ENCODE data around the gene TMEM131.

The TMEM131 gene

GRCh38 chr2:97728091-97728731, 267.5 kb downstream of the TMEM131 start:
- Histone ChIP-seq H3K9me3 (ENCODE audit: low read length) (peaks cover 4% of the 10 kb centered on the region), H3K9ac (ENCODE audit: low read length) (no peak overlapping the region), H3K27ac (ENCODE audit: low read depth, low read length) (no peak overlapping the region), H3K36me3 (ENCODE audit: insufficient read depth, low read length) (no peaks in the 10 kb centered on the region), H3K4me1 (ENCODE audit: insufficient read depth, low read length) (no peaks in the 10 kb centered on the region), H3K27me3 (ENCODE audit: control insufficient read depth in 1 of 2, insufficient read depth in 2 of 2, low read length in 2 of 2) (peaks cover 0 to 16% of the 10 kb centered on the region in 2 donors), H3K4me3 (ENCODE audit: low read depth in 1 of 2, low read length in 2 of 2) (no peak overlapping the region)

DNA sequence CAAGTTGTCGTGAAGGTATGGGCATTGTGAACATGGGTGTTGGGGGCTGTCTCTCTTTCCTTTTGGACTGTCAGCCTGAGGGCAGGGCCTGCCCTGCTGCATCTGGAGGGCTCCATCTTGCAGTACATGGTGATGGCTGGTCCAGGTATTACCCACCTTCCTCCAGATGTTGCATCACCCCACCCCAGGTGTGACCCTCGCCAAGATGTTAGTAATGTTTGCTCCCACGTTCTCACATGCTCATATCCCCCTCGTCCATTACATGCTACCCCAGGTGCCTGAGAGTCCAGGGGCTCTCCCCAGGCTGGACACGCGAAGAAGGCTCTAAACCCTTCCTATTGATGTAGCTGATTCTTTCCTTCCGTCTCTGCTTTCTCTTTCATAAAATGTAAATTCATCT, 268.5 kb downstream of the TMEM131 start:
- H3K4me1 ChIP-seq (ENCODE audit: insufficient read depth, low read length): no peaks in the 10 kb centered on the region
- H3K9ac ChIP-seq (ENCODE audit: low read length): no peak overlapping the region
- peaks cover 0 to 16% of the 10 kb centered on the region in 2 donors for H3K27me3 ChIP-seq (ENCODE audit: control insufficient read depth in 1 of 2, insufficient read depth in 2 of 2, low read length in 2 of 2)
- no peaks in the 10 kb centered on the region for H3K36me3 ChIP-seq (ENCODE audit: insufficient read depth, low read length)
- no peak overlapping the region for H3K4me3 ChIP-seq (ENCODE audit: low read depth in 1 of 2, low read length in 2 of 2)
- no peak overlapping the region for H3K27ac ChIP-seq (ENCODE audit: low read depth, low read length)
- H3K9me3 ChIP-seq (ENCODE audit: low read length): peaks cover 4% of the 10 kb centered on the region

- Histone ChIP-seq H3K27me3 (ENCODE audit: control insufficient read depth in 1 of 2, insufficient read depth in 2 of 2, low read length in 2 of 2) (peaks cover 0 to 16% of the 10 kb centered on the region in 2 donors), H3K27ac (ENCODE audit: low read depth, low read length) (no peak overlapping the region), H3K9ac (ENCODE audit: low read length) (no peak overlapping the region), H3K9me3 (ENCODE audit: low read length) (peaks cover 4% of the 10 kb centered on the region), H3K4me3 (ENCODE audit: low read depth in 1 of 2, low read length in 2 of 2) (no peak overlapping the region), H3K36me3 (ENCODE audit: insufficient read depth, low read length) (no peaks in the 10 kb centered on the region), H3K4me1 (ENCODE audit: insufficient read depth, low read length) (no peaks in the 10 kb centered on the region)
Observed at GRCh38 chr2:97726261-97727064, 269.3 kb downstream of the TMEM131 start.

DNA sequence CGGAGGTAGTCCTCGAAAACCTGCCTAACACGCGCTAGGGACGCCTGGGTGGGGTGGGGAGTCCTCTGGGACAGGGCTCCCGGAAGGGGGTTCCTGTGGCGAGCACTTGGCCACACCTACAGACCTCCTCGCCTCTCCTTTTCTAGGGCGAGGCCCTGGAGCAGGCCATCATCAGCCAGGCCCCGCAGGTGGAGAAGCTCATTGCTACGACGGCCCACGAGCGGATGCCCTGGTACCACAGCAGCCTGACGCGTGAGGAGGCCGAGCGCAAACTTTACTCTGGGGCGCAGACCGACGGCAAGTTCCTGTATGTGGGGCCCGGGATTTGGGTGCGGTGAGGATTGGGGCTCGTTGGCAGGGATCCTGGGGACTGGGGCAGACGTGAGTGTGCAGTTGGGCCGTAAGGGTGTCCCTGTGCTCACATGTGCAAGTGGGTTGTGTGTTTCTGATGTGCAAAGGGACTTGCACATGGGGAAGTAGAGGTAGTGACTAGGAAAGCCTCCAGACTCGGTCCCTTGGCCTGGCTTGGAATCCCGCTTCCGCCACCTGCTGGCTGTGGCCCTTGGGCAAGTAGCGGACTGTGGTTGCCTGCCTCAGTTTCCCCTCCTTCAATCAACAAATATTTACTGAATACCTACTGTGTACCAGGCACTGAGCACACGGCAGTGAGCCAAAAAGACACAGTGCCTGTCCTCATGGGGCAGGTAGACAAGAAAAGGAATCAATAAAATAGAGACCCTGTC, 270.6 kb downstream of the TMEM131 start:
- Histone ChIP-seq H3K27ac (ENCODE audit: low read depth, low read length) (no peak overlapping the region), H3K36me3 (ENCODE audit: insufficient read depth, low read length) (no peaks in the 10 kb centered on the region), H3K4me1 (ENCODE audit: insufficient read depth, low read length) (no peaks in the 10 kb centered on the region), H3K9ac (ENCODE audit: low read length) (no peak overlapping the region), H3K27me3 (ENCODE audit: control insufficient read depth in 1 of 2, insufficient read depth in 2 of 2, low read length in 2 of 2) (peaks cover 0 to 16% of the 10 kb centered on the region in 2 donors), H3K9me3 (ENCODE audit: low read length) (peaks cover 2% of the 10 kb centered on the region), H3K4me3 (ENCODE audit: low read depth in 1 of 2, low read length in 2 of 2) (no peak overlapping the region)

DNA sequence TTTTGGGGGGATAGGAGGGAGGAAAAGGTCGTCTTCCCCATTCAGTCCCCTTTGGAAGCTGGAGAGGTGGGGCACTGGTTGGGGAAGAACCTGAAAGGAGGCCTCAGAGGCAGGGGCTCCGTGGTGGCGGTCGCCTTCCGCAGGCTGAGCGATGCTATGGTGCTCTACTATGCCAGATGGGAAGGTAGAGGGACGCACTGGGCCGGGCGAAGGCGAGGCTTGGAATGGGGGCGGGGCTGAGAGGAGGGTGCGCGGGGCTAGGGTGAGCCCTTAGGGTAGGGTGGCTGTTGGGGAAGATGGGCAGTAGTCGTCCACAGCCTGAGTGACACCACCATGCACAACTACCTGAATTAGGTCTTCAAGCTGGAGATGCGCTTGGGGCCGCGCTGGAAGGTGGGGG, 271.2 kb downstream of the TMEM131 start:
- H3K4me1 ChIP-seq (ENCODE audit: insufficient read depth, low read length): no peaks in the 10 kb centered on the region
- H3K4me3 ChIP-seq (ENCODE audit: low read depth in 1 of 2, low read length in 2 of 2): no peak overlapping the region
- peaks cover 0 to 16% of the 10 kb centered on the region in 2 donors for H3K27me3 ChIP-seq (ENCODE audit: control insufficient read depth in 1 of 2, insufficient read depth in 2 of 2, low read length in 2 of 2)
- H3K36me3 ChIP-seq (ENCODE audit: insufficient read depth, low read length): no peaks in the 10 kb centered on the region
- H3K27ac ChIP-seq (ENCODE audit: low read depth, low read length): no peak overlapping the region
- H3K9ac ChIP-seq (ENCODE audit: low read length): no peak overlapping the region
- no peaks in the 10 kb centered on the region for H3K9me3 ChIP-seq (ENCODE audit: low read length)

DNA sequence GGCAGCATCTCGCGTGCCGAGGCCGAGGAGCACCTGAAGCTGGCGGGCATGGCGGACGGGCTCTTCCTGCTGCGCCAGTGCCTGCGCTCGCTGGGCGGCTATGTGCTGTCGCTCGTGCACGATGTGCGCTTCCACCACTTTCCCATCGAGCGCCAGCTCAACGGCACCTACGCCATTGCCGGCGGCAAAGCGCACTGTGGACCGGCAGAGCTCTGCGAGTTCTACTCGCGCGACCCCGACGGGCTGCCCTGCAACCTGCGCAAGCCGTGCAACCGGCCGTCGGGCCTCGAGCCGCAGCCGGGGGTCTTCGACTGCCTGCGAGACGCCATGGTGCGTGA, 271.7 kb downstream of the TMEM131 start:
- no peaks in the 10 kb centered on the region for H3K4me1 ChIP-seq (ENCODE audit: insufficient read depth, low read length)
- H3K9me3 ChIP-seq (ENCODE audit: low read length): no peaks in the 10 kb centered on the region
- peaks cover 0 to 16% of the 10 kb centered on the region in 2 donors for H3K27me3 ChIP-seq (ENCODE audit: control insufficient read depth in 1 of 2, insufficient read depth in 2 of 2, low read length in 2 of 2)
- no peak overlapping the region for H3K4me3 ChIP-seq (ENCODE audit: low read depth in 1 of 2, low read length in 2 of 2)
- H3K9ac ChIP-seq (ENCODE audit: low read length): no peak overlapping the region
- H3K36me3 ChIP-seq (ENCODE audit: insufficient read depth, low read length): no peaks in the 10 kb centered on the region
- H3K27ac ChIP-seq (ENCODE audit: low read depth, low read length): no peak overlapping the region

DNA sequence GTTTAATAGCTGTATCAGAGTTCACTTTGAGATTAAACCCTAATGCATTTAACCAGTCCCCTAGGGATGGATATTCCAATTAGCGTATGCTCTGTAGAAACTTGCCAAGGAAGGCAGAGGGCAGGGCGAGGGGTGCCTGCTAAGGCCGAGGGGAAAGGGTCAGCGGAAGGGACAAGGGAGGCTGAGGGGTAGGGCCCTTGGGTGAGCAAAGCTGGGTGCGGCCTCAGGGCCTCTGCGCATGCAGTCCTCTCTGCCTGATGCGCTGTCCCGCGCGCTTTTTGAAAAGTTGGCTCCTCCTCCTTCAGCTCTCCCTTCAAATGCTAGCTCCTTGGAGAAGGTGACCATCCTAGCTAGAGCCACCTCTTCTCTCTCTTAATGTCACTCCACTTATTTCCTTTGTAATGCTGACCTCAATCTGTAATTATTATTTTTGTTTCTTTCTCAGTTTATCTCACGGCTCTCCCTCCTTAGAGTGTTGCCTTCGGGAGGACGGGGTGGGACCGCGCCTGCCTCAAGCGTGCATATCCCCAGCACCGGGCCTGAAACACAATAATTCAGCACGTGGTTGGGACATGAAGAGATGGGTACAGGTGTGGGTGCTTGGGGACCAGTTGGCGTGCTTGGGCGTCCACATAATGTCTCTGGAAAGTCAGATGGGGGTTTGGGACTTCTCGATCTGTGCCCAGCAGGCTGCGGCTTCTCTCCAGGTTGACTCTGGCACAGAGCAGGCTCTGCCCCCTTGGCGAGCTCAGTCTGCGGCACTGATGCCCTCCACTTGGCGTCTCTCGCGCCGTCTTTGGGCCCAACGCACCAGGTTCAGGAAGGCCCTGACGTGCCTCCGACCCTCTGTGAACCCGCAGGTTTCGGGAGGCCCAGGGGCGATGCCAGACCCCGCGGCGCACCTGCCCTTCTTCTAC, 272.3 kb downstream of the TMEM131 start:
- peaks cover 0 to 16% of the 10 kb centered on the region in 2 donors for H3K27me3 ChIP-seq (ENCODE audit: control insufficient read depth in 1 of 2, insufficient read depth in 2 of 2, low read length in 2 of 2)
- H3K4me3 ChIP-seq (ENCODE audit: low read depth in 1 of 2, low read length in 2 of 2): no peak overlapping the region
- no peak overlapping the region for H3K9ac ChIP-seq (ENCODE audit: low read length)

GRCh38 chr2:97722227-97722626, 273.5 kb downstream of the TMEM131 start:
- H3K27ac ChIP-seq (ENCODE audit: low read depth, low read length): no peak overlapping the region
- peaks cover 0 to 16% of the 10 kb centered on the region in 2 donors for H3K27me3 ChIP-seq (ENCODE audit: control insufficient read depth in 1 of 2, insufficient read depth in 2 of 2, low read length in 2 of 2)
- no peaks in the 10 kb centered on the region for H3K4me1 ChIP-seq (ENCODE audit: insufficient read depth, low read length)
- H3K4me3 ChIP-seq (ENCODE audit: low read depth in 1 of 2, low read length in 2 of 2): no peak overlapping the region
- H3K36me3 ChIP-seq (ENCODE audit: insufficient read depth, low read length): no peaks in the 10 kb centered on the region
- no peaks in the 10 kb centered on the region for H3K9me3 ChIP-seq (ENCODE audit: low read length)
- no peak overlapping the region for H3K9ac ChIP-seq (ENCODE audit: low read length)

More for the DNA sequence above, 272.3 kb downstream of the TMEM131 start:
- no peak overlapping the region for H3K27ac ChIP-seq (ENCODE audit: low read depth, low read length)
- H3K36me3 ChIP-seq (ENCODE audit: insufficient read depth, low read length): no peaks in the 10 kb centered on the region
- no peaks in the 10 kb centered on the region for H3K4me1 ChIP-seq (ENCODE audit: insufficient read depth, low read length)
- H3K9me3 ChIP-seq (ENCODE audit: low read length): no peaks in the 10 kb centered on the region

DNA sequence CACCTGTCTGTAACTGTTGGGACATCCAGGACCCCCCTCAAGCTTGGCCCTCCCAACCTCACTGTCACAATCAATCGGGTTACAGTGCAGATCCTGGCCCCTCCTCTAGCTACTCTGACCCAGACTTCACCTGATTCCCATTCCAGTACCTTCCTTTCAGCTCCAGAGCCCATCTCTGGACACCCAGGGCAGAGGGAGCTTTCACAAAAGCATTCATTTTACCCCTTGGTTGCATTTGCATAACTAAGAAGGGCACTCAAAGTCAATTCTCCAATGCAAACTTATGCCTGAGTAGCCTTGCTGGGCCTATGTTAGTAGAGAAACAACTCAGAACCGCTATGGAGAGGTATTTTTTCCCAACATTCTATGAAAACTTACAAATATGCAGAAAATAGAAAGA, 275.0 kb downstream of the TMEM131 start:
- Histone ChIP-seq H3K27ac (ENCODE audit: low read depth, low read length) (no peak overlapping the region), H3K36me3 (ENCODE audit: insufficient read depth, low read length) (no peaks in the 10 kb centered on the region)

GRCh38 chr2:97719362-97720155, 276.2 kb downstream of the TMEM131 start:
- Histone ChIP-seq H3K27ac (ENCODE audit: low read depth, low read length) (no peak overlapping the region), H3K27me3 (ENCODE audit: control insufficient read depth in 1 of 2, insufficient read depth in 2 of 2, low read length in 2 of 2) (peaks cover 0 to 11% of the 10 kb centered on the region in 2 donors), H3K9ac (ENCODE audit: low read length) (no peak overlapping the region), H3K4me3 (ENCODE audit: low read depth in 1 of 2, low read length in 2 of 2) (no peak overlapping the region), H3K4me1 (ENCODE audit: insufficient read depth, low read length) (no peaks in the 10 kb centered on the region), H3K9me3 (ENCODE audit: low read length) (no peaks in the 10 kb centered on the region), H3K36me3 (ENCODE audit: insufficient read depth, low read length) (no peaks in the 10 kb centered on the region)

More for the DNA sequence above, 275.0 kb downstream of the TMEM131 start:
- H3K4me1 ChIP-seq (ENCODE audit: insufficient read depth, low read length): no peaks in the 10 kb centered on the region
- peaks cover 0 to 16% of the 10 kb centered on the region in 2 donors for H3K27me3 ChIP-seq (ENCODE audit: control insufficient read depth in 1 of 2, insufficient read depth in 2 of 2, low read length in 2 of 2)
- no peaks in the 10 kb centered on the region for H3K9me3 ChIP-seq (ENCODE audit: low read length)
- H3K9ac ChIP-seq (ENCODE audit: low read length): no peak overlapping the region
- H3K4me3 ChIP-seq (ENCODE audit: low read depth in 1 of 2, low read length in 2 of 2): no peak overlapping the region
